NCI-H2081 (cell line): Measurements from ENCODE around the gene ADD1.
A peak's percentile ranks its signal among the peaks of the same experiment; 100 is the strongest.
"Not testable (repeated sequence)": the region's sequence is repeated elsewhere in the genome, so short reads cannot be mapped to it uniquely, and the experiment has no call there.

Experiments
- DNase-seq, 2 experiments: peaks; one replicate each; lab custom pipeline; 2025; lab: John Stamatoyannopoulos, UW

ADD1 gene

GRCh38 chr4:2922453-2923101 is 78.9 kb downstream of the ADD1 start:
- DNase-seq, result not testable (repeated sequence)

- DNase-seq, result no peak
Observed at GRCh38 chr4:2923141-2923551, 79.5 kb downstream of the ADD1 start.

GRCh38 chr4:2923668-2924173 is 80.1 kb downstream of the ADD1 start:
- no peak for DNase-seq

DNA sequence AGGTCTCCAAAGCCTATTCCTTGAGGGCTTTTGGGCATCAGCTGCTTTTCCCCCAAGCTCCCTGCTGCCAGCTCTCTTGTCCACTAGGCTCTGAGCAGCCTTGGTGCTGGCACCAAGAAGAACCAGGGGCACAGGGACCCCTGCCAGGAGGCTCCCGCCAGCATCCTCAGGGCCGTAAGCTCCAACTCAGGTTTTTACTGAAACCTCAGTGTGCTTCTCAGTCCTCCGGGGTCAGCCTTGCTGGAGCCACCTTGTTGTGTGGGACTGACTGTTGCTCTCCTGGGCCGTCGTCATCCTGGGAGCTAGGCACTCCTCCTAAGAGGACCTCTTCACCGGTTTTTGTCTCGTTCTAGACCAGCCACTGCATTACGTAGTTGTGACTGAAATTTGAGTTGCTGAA is 80.6 kb downstream of the ADD1 start:
- no peak for DNase-seq

- peak in 1 of 2 experiments; percentile 48 for DNase-seq
Observed at GRCh38 chr4:2924765-2925301, 81.2 kb downstream of the ADD1 start.

DNA sequence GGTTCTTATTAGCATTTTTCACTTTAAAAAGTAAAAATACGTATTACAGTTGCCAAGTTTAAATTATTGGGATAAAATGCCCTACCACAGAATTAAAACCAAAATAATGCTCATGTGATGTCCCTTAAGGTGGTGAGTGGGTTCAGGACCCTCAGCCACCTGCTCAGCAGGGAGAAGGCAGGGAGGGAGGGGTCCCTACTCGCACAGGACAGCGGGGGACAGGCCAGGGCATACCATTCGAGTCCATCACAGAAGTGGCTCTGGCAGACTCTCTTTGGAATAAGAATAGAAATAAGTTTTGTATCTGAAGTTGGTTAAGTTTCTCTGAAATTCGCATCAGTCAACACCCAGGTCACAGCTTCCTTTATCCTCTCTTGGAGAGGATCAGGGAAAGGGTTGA is 81.9 kb downstream of the ADD1 start:
- DNase-seq, result no peak

GRCh38 chr4:2925931-2926860 is 82.6 kb downstream of the ADD1 start:
- no peak for DNase-seq

DNA sequence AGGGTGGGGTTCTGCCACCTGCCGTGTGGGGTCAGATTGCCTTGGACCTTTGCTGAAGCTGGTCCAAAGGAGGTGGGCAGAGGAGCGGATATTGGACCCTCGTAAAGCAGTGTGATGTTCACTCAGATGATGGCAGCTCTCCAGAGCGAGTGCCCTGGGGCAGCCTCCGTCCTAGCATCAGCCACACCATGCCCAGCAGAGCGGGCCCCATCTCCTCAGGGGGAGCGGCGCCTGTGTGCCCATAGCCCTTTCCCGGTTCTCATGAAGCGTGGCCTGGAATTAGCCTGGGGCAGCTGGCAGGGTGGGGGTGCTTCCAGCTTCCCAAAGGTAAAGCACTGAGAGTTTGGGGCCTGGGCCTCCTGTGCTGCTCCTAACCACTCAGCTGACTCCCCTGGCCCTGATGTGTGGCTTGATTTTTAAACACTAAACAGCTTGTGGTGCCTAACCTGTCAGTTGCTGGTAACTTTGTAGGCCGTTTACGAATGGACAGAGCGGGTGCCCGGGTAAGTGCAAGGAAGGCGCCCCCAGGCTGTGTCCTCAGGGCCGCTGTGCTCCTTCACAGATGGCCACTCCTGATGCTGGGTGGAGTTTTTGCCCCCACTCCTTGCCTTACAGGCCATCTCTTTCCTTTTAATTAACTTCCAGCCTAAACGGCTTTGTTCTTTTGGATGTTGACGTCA is 83.5 kb downstream of the ADD1 start:
- DNase-seq, result no peak

DNA sequence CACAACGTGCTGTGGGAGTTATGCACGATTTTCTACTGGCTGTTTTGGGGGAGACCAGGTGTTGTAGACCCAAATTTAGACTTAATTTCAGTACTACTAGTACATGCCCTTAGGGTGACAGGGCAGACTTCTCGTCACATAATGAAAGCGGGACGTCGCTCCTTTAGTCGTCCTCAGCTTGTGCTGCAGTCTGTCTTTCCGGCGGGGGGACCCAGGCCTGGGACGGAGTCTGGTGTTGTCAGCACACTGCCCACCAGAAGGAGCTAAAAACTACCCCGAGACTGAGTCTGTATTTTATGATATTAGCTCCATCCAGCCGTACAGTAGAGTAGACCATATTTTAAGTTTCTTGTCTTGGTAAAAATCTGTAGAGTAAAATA is 84.0 kb downstream of the ADD1 start:
- no peak for DNase-seq

- no peak for DNase-seq
Observed at GRCh38 chr4:2928242-2929176, 84.9 kb downstream of the ADD1 start.

GRCh38 chr4:2929469-2929868 is 85.8 kb downstream of the ADD1 start:
- DNase-seq, result no peak

DNA sequence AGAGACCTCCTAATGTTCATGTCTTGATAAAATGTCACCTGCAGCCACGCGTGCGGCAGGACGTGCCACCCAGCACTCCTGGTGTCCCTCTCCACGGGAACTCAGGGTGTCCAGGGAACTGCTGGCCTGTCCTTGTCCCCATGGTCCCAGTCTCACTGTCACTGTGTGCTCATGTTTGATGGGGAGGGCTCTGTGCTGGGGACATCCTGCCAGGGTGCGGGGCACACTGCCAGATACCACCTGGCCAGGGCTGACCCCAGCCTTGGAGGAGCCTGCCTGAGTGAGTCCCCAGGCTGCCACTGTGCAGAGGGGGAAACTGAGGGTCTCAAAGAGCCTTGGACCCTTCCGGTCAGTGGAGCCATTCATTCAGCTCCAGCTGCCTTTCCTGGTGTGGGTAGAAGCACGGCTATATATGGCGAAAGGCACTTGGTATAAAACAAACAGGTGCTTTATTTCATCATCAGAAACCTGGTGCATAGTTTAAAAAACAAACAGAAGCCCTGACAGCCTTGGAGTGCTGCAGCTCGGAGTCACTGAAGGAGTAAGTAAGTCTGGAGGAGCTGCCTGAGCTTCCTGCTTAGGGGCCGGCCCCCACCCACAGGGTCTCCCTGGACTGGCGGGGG is 86.6 kb downstream of the ADD1 start:
- no peak for DNase-seq

DNA sequence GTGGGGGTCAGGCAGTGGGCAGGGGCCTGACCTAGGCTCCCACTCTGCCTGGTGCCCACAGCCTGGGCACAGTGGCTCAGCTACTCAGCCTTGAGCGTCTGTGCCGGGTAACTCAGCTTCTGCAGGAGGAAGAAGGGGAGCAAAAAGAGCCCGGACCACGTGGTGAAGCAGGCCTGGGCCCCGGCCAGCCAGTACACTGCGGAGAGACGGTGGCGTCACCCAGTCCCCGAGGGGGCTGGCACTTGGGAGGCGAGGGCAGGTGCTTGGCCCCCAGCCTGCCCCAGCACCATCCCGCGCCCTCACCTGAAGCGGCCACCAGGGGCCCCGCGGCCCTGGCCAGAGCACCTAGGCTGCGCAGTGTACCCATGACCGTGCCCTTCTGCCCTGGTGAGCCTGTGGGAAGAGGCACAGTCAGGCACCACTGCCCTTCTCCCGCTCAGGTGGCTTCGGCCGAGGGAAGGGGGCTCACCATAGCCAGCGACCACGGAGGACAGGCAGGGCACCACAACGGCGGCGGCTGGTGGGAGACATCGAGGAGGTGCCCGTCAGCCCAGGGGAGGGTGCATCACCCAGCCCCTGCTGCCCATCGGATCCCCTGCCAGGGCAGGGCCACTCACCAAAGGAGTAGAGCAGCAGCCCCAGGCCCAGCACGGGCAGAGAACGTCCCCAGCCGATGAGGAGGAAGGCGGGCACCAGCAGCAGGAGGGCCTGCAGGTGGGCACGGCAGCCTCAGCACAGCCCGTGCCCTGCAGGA is 87.3 kb downstream of the ADD1 start:
- DNase-seq, result no peak

DNA sequence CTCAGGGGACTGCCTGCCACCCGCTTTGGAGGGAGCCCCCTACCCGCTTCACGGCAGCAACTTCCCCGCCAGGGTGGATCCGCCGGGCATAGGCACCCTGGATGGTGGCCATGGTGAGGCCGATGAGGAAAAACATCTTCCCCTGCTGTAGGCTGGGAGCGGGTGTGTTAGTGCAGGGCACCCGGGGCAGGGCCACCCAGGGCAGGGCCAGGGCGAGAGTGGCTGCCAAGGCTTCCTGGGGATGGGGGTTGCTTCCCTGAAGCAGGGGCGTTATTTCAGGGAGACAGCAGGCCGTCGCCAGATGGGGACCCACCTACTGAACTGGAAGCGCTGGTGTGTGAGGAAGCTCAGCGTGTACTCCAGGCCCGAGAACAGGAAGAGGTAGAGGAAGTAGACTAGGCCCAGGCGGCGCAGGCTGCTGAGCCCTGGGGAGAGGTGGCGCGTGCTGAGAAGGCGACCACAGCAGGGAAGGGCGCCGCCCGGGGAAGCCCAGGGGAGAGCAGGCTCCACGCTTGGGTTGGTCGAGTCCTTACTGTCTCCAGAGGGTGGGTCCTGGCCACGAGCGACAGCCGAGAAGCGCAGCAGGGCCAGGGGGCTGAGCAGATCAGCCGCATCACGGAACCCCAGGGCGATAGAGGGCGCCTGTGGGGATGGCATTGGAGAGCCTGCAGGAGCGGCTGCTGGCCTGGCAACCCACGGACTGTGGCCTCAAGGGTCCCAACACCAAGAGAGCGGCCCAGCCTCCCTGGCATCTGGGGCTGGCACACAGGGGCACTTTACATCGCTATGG is 88.1 kb downstream of the ADD1 start:
- no peak for DNase-seq

- DNase-seq, result no peak
Observed at GRCh38 chr4:2932321-2932950, 88.8 kb downstream of the ADD1 start.

GRCh38 chr4:2932951-2933565 is 89.4 kb downstream of the ADD1 start:
- DNase-seq, result no peak

DNA sequence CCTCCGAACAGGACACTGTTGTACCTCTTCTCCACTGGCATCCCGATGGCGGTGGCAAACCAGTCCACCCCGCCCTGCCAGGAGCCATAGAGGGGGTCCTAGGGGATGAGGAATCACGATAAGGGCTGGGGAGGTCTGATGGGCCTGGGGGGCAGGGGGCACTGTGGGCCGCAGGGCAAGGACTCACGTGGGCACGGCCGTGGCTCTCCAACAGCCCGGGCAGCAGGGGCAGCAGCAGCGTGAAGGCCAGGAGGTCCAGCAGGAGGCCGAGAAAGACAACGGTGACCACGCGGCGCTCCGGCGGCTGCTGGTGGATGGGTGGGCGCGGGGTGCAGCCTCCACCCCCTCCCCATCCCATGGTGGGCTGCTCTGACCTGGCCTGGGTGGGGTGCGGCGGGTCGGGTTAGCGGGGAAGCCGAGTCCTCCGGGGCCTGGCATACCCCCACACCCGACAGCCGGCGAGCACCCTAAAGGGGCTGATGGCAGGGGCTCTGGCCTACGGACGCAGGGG is 90.0 kb downstream of the ADD1 start:
- no peak for DNase-seq
